Measurements from ENCODE around the gene THAP12. TPM values are rescaled to one million over a fixed set of nuclear protein-coding genes. Genes with fewer than 3 reads are reported as not detected.

Gene THAP12
- total and polyA plus RNA-seq, 10 of the 15 experiments (the other 5 are each of a cell fraction or from before 2014, with no cell fraction given): 12.6 to 45.6 (median 22.3) TPM

DNA sequence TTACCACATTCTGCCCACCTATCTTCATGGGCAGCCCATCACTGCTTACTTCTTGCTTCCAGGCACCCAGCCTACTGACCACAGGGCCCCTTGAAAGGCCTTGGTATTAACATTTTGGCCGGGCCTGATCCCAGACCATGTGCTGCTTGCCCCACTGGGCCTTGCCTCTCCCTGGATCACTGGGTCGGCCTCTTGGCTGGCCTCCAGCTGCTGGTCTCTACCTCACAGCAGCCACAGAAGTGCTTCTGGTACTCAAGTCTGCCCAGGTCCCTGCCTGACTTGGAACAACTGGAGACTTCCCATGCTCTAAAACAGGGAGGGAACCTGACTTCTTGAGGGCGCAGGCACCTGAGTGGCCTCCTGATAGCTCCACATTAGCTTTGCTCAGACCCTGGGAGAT lies 63.6 kb downstream of the THAP12 start:
- Histone ChIP-seq H3K79me2 (ENCODE audit: control insufficient read depth, insufficient read depth, low read length) (no peaks in the 10 kb centered on the region), H3K9ac (ENCODE audit: control insufficient read depth, insufficient read depth, low read length) (no peak overlapping the region), H3K36me3 (ENCODE audit: control insufficient read depth in 2 of 2, insufficient read depth in 2 of 2, low read length in 1 of 2) (no peaks in the 10 kb centered on the region), H3K4me1 (ENCODE audit: control insufficient read depth, insufficient read depth, low read length) (no peaks in the 10 kb centered on the region), H3K27ac (ENCODE audit: control insufficient read depth, insufficient read depth) (no peak overlapping the region), H3K9me3 (replicated peaks; ENCODE audit: control insufficient read depth, insufficient read depth, low read length) (no peaks in the 10 kb centered on the region), H2AFZ (ENCODE audit: control insufficient read depth, low read depth, low read length) (no peak overlapping the region), H3K4me3 (no peak overlapping the region), H3K27me3 (replicated peaks in 1 of 2; ENCODE audit: control insufficient read depth in 2 of 2, insufficient read depth in 2 of 2, low read length in 1 of 2) (peaks cover 10 to 20% of the 10 kb centered on the region in 2 experiments), H4K20me1 (ENCODE audit: control insufficient read depth, insufficient read depth) (no peaks in the 10 kb centered on the region), H3K4me2 (ENCODE audit: control insufficient read depth, insufficient read depth) (no peak overlapping the region)
- in situ Hi-C loops (cut with MboI): loop anchor here (5.0 kb wide), 2 partner anchors 115 to 415 kb away; no protein-coding TSS in a partner anchor
- CTCF ChIA-PET: interaction anchor here (0.8 to 5.5 kb wide), 6 partner anchors 23 to 515 kb away, joined by 3 to 131 read pairs (median 4); partner anchors contain the start of gene WNT11
- FAIRE-seq (no peak), ATAC-seq (no peak), DNase-seq (ENCODE audit: low read depth, low spot score) (no peak)
- SMC1A ChIA-PET (ENCODE audit: uncharacterized antibody, unreplicated experiment): interaction anchor here (1.2 to 4.7 kb wide), 2 partner anchors 69 to 109 kb away, joined by 4 to 61 read pairs; partner anchors contain the start of gene WNT11
- WGBS (ENCODE audit: insufficient coverage, insufficient replicate concordance, low lambda C conversion rate, missing lambda C conversion rate): 58% methylated on average over 3 of the region's 3 CpGs
- POLR2A ChIA-PET: no interaction called here
- RAD21 ChIA-PET (ENCODE audit: unreplicated experiment): interaction anchor here (1.6 to 8.9 kb wide), 2 partner anchors 110 to 611 kb away, joined by 3 to 147 read pairs; partner anchors contain the start of gene WNT11
- no peak for TF ChIP-seq SP1 (IDR thresholded peaks at IDR 0.05; ENCODE audit: low read depth, low read length)
- TF ChIP-seq, protein P1, sequence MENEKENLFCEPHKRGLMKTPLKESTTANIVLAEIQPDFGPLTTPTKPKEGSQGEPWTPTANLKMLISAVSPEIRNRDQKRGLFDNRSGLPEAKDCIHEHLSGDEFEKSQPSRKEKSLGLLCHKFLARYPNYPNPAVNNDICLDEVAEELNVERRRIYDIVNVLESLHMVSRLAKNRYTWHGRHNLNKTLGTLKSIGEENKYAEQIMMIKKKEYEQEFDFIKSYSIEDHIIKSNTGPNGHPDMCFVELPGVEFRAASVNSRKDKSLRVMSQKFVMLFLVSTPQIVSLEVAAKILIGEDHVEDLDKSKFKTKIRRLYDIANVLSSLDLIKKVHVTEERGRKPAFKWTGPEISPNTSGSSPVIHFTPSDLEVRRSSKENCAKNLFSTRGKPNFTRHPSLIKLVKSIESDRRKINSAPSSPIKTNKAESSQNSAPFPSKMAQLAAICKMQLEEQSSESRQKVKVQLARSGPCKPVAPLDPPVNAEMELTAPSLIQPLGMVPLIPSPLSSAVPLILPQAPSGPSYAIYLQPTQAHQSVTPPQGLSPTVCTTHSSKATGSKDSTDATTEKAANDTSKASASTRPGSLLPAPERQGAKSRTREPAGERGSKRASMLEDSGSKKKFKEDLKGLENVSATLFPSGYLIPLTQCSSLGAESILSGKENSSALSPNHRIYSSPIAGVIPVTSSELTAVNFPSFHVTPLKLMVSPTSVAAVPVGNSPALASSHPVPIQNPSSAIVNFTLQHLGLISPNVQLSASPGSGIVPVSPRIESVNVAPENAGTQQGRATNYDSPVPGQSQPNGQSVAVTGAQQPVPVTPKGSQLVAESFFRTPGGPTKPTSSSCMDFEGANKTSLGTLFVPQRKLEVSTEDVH (IDR thresholded peaks at IDR 0.05; ENCODE audit: low read depth, partially characterized antibody): no peak
- no peak for TF ChIP-seq JUND (IDR thresholded peaks at IDR 0.05; ENCODE audit: low read depth, low read length)
- no peak for TF ChIP-seq SMAD5 (IDR thresholded peaks at IDR 0.05; ENCODE audit: low read depth)
- TF ChIP-seq, protein P2, sequence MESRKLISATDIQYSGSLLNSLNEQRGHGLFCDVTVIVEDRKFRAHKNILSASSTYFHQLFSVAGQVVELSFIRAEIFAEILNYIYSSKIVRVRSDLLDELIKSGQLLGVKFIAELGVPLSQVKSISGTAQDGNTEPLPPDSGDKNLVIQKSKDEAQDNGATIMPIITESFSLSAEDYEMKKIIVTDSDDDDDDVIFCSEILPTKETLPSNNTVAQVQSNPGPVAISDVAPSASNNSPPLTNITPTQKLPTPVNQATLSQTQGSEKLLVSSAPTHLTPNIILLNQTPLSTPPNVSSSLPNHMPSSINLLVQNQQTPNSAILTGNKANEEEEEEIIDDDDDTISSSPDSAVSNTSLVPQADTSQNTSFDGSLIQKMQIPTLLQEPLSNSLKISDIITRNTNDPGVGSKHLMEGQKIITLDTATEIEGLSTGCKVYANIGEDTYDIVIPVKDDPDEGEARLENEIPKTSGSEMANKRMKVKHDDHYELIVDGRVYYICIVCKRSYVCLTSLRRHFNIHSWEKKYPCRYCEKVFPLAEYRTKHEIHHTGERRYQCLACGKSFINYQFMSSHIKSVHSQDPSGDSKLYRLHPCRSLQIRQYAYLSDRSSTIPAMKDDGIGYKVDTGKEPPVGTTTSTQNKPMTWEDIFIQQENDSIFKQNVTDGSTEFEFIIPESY (IDR thresholded peaks at IDR 0.05): no peak
- no peak for TF ChIP-seq ZNF24 (IDR thresholded peaks at IDR 0.05)
- TF ChIP-seq CBX3 (IDR thresholded peaks at IDR 0.05; ENCODE audit: borderline replicate concordance, low read depth): no peak
- TF ChIP-seq, protein P3, sequence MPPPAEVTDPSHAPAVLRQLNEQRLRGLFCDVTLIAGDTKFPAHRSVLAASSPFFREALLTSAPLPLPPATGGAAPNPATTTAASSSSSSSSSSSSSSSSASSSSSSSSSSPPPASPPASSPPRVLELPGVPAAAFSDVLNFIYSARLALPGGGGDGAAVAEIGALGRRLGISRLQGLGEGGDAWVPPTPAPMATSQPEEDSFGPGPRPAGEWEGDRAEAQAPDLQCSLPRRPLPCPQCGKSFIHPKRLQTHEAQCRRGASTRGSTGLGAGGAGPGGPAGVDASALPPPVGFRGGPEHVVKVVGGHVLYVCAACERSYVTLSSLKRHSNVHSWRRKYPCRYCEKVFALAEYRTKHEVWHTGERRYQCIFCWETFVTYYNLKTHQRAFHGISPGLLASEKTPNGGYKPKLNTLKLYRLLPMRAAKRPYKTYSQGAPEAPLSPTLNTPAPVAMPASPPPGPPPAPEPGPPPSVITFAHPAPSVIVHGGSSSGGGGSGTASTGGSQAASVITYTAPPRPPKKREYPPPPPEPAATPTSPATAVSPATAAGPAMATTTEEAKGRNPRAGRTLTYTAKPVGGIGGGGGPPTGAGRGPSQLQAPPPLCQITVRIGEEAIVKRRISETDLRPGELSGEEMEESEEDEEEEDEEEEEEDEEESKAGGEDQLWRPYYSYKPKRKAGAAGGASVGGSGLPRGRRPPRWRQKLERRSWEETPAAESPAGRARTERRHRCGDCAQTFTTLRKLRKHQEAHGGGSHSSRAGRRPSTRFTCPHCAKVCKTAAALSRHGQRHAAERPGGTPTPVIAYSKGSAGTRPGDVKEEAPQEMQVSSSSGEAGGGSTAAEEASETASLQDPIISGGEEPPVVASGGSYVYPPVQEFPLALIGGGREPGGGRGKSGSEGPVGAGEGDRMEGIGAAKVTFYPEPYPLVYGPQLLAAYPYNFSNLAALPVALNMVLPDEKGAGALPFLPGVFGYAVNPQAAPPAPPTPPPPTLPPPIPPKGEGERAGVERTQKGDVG (CRISPR knock-in tag; IDR thresholded peaks at IDR 0.05): no peak
- TF ChIP-seq POLR2A (IDR thresholded peaks at IDR 0.05; ENCODE audit: low read depth, low read length): no peak
- no peak for TF ChIP-seq NRF1 (conservative IDR thresholded peaks at IDR 0.05; ENCODE audit: low read depth, low read length)
- TF ChIP-seq ZBED1 (IDR thresholded peaks at IDR 0.05; ENCODE audit: borderline replicate concordance): no peak
- intact Hi-C loops (cut with micrococcal nuclease; ENCODE audit: unreplicated experiment): loop anchor here (5.0 kb wide), 1 partner anchor 420 kb away; no protein-coding TSS in a partner anchor
- BruUV-seq (replicated peaks): no TSS peak

Measured in GM12878 (cell line).